HepG2 (cell line): ENCODE measurements around the gene KLF16. TPM values are rescaled to one million over a fixed set of nuclear protein-coding genes. Genes with fewer than 3 reads are reported as not detected.

ENCODE experiments used
- ATAC-seq: fragments of 200-7000 bp; cut with Tn5 transposase; 3 replicates; pipeline ENCODE4 v1.9.1; 2020; ENCODE audit warnings: mild to moderate bottlenecking, moderate library complexity
- BruUV-seq: library from RNA; stranded (reverse); fragments of 400-500 nt; replicated peaks from 2 replicates; lab custom pipeline; 2021; lab: Mats Ljungman, UMichigan
- CTCF ChIA-PET: fragments of 300-600 bp; formaldehyde crosslinking; extraction: SDS; loops from one replicate; lab custom pipeline; 2021; ENCODE audit warnings: low total read pairs, inconsistent platforms, low intra/inter-chr PET ratio; lab: Yijun Ruan, JAX
- POLR2A ChIA-PET: fragments of 350-600 bp; sonication (Branson Sonifier 250); formaldehyde crosslinking; loops from one replicate; lab custom pipeline; 2020; ENCODE audit warnings: antibody characterized with exemption, inconsistent platforms; lab: Yijun Ruan, JAX
- DNase-seq: peaks from one replicate; pipeline ENCODE4 v3.0.0-alpha.2; 2015; ENCODE audit warnings: low spot score
- FAIRE-seq: peaks from 3 replicates; lab custom pipeline; 2011; peaks lifted over from hg19 to GRCh38; lab: Jason Lieb, UNC
- H2AFZ ChIP-seq: one replicate; pipeline ENCODE4 v1.6.1; 2011; ENCODE audit warnings: low read length, inconsistent platforms
- H3K27ac ChIP-seq: fragments of 300-600 bp; 3 replicates; pipeline ENCODE4 v1.8.0; 2011; ENCODE audit warnings: mixed run types, mild to moderate bottlenecking, mixed read lengths, low read length, inconsistent platforms; ENCODE audit not compliant: insufficient read depth; ENCODE audit errors: extremely low read length
- H3K27me3 ChIP-seq, 2 experiments: fragments of 200-600 bp in 1 of 2; 2 replicates in 1 of 2; 3 replicates in 1 of 2; pipeline versions ENCODE4 v1.6.0 to v1.8.0; 2011; ENCODE audit warnings: low read length in 2 of 2, mild to moderate bottlenecking in 2 of 2, moderate library complexity in 2 of 2, inconsistent platforms in 1 of 2; ENCODE audit not compliant: insufficient read depth in 2 of 2, control insufficient read depth in 1 of 2
- H3K36me3 ChIP-seq, 2 experiments: fragments of 200-600 bp in 1 of 2; replicated peaks in 1 of 2; 2 replicates in 1 of 2; 3 replicates in 1 of 2; pipeline versions ENCODE4 v1.5.1 to v1.8.0; 2011; ENCODE audit warnings: low read length in 2 of 2, inconsistent platforms in 1 of 2; ENCODE audit not compliant: insufficient read depth in 2 of 2, control insufficient read depth in 1 of 2
- H3K4me1 ChIP-seq: 2 replicates; pipeline ENCODE4 v1.5.1; 2012; ENCODE audit warnings: low read length, inconsistent platforms; ENCODE audit not compliant: insufficient read depth
- H3K4me2 ChIP-seq: 2 replicates; pipeline ENCODE4 v1.6.0; 2011; ENCODE audit warnings: low read depth, low read length, inconsistent platforms
- H3K4me3 ChIP-seq, 3 experiments: fragments of 200-600 bp in 1 of 3; sonication (generic), shearing (Covaris generic) in 1 of 3; replicated peaks in 1 of 3; 2 replicates each; pipeline ENCODE4 v1.5.1; 2011 to 2016; ENCODE audit warnings: low read length in 3 of 3, inconsistent platforms in 2 of 3, low read depth in 2 of 3, mild to moderate bottlenecking in 2 of 3, control low read depth in 1 of 3, mixed read lengths in 1 of 3; ENCODE audit not compliant: insufficient read depth in 1 of 3
- H3K79me2 ChIP-seq: one replicate; pipeline ENCODE4 v1.6.1; 2011; ENCODE audit warnings: low read length, inconsistent platforms; ENCODE audit not compliant: insufficient read depth
- H3K9ac ChIP-seq: 2 replicates; pipeline ENCODE4 v1.6.0; 2011; ENCODE audit warnings: mild to moderate bottlenecking, low read depth, low read length, inconsistent platforms; ENCODE audit not compliant: insufficient read depth
- H3K9me3 ChIP-seq: 2 replicates; pipeline ENCODE4 v1.5.1; 2012; ENCODE audit warnings: mild to moderate bottlenecking, low read length
- H4K20me1 ChIP-seq: 2 replicates; pipeline ENCODE4 v1.6.0; 2011; ENCODE audit warnings: inconsistent platforms, mild to moderate bottlenecking, low read length, moderate library complexity; ENCODE audit not compliant: insufficient read depth
- HOXA7 ChIP-seq: sonication (generic); formaldehyde crosslinking; IDR thresholded peaks from 2 replicates; pipeline ENCODE4 v1.8.1; 2022; ENCODE audit warnings: mild to moderate bottlenecking, missing genetic modification reagents, moderate library complexity
- NAIF1 ChIP-seq: sonication (generic); formaldehyde crosslinking; IDR thresholded peaks from 2 replicates; pipeline ENCODE4 v1.5.0; 2020; ENCODE audit warnings: mild to moderate bottlenecking, missing genetic modification reagents, borderline replicate concordance
- PATZ1 ChIP-seq: sonication (generic); formaldehyde crosslinking; IDR thresholded peaks from 2 replicates; pipeline ENCODE4 v1.4.0; 2020; ENCODE audit warnings: missing genetic modification reagents
- TP53 ChIP-seq: sonication (generic); formaldehyde crosslinking; conservative IDR thresholded peaks from 2 replicates; pipeline ENCODE4 v1.4.0; 2020; ENCODE audit warnings: missing genetic modification reagents
- ZBTB14 ChIP-seq: sonication (generic); formaldehyde crosslinking; IDR thresholded peaks from 2 replicates; pipeline ENCODE4 v1.4.0; 2020; ENCODE audit warnings: missing genetic modification reagents
- ZEB1 ChIP-seq: IDR thresholded peaks from 2 replicates; pipeline ENCODE4 v1.6.1; 2012; ENCODE audit warnings: mild to moderate bottlenecking, low read depth, inconsistent platforms; ENCODE audit not compliant: insufficient replicate concordance
- ZFX ChIP-seq: sonication (generic); formaldehyde crosslinking; IDR thresholded peaks from 2 replicates; pipeline ENCODE4 v1.4.0; 2020; ENCODE audit warnings: mild to moderate bottlenecking, low read depth, missing genetic modification reagents, moderate library complexity
- ZHX1 ChIP-seq: sonication (generic); formaldehyde crosslinking; IDR thresholded peaks from 2 replicates; pipeline ENCODE4 v1.8.1; 2022; ENCODE audit warnings: low read depth, mild to moderate bottlenecking, missing genetic modification reagents
- ZNF468 ChIP-seq: sonication (generic); formaldehyde crosslinking; IDR thresholded peaks from 2 replicates; pipeline ENCODE4 v1.8.0; 2022; ENCODE audit warnings: mild to moderate bottlenecking, moderate library complexity, missing genetic modification reagents
- ZNF580 ChIP-seq: IDR thresholded peaks from 2 replicates; pipeline ENCODE4 v1.6.1; 2016; ENCODE audit warnings: low read depth, borderline replicate concordance
- ZNF713 ChIP-seq: sonication (generic); formaldehyde crosslinking; IDR thresholded peaks from 2 replicates; pipeline ENCODE4 v1.4.0; 2020; ENCODE audit warnings: mild to moderate bottlenecking, missing genetic modification reagents
- ZNF770 ChIP-seq: sonication (generic); formaldehyde crosslinking; IDR thresholded peaks from 2 replicates; pipeline ENCODE4 v1.5.0; 2020; ENCODE audit warnings: mild to moderate bottlenecking, missing genetic modification reagents
- ZNF83 ChIP-seq: sonication (generic); formaldehyde crosslinking; IDR thresholded peaks from 2 replicates; pipeline ENCODE4 v1.4.0; 2020; ENCODE audit warnings: missing genetic modification reagents, mild to moderate bottlenecking, borderline replicate concordance
- ZSCAN9 ChIP-seq: IDR thresholded peaks from 2 replicates; pipeline ENCODE4 v1.6.1; 2016; ENCODE audit warnings: borderline replicate concordance
- WGBS: methylation state at CpG from one replicate; pipeline ENCODE4 v1.1.6; 2017; ENCODE audit warnings: low lambda C conversion rate; 5-methylcytosine and 5-hydroxymethylcytosine counted together
- in situ Hi-C: cut with HindIII; loops from 2 replicates; pipeline ENCODE4 v1.10.0; 2017; ENCODE audit warnings: low pct_unique_long_range_greater_than_20kb; ENCODE audit not compliant: extremely low pct_ligation_motif_present
- intact Hi-C: fragments of 100-400 bp; cut with micrococcal nuclease; formaldehyde crosslinking; loops from one replicate; pipeline ENCODE4 v1.10.0; 2022; ENCODE audit not compliant: unreplicated experiment
- polyA plus RNA-seq, 8 experiments: library from polyadenylated mRNA; depleted of rRNA in 3 of 8; stranded (reverse) in 7 of 8; unstranded in 1 of 8; fragments of >200 nt; fragmentation: Illumina TruSeq in 4 of 8; extraction: Trizol in 4 of 8; gene quantifications; 2 replicates each; pipeline versions ENCODE4 v1.2.1 to v1.2.3, GENCODE V29; 2011 to 2016; ENCODE audit warnings: low read depth in 4 of 8, missing spikeins in 1 of 8, mixed read lengths in 1 of 8; ENCODE audit not compliant: insufficient read depth in 1 of 8
- total RNA-seq, 5 experiments: library from RNA; depleted of rRNA; stranded (reverse); fragments of >200 nt; fragmentation: Illumina TruSeq; extraction: Trizol; gene quantifications; 2 replicates each; pipeline ENCODE4 v1.2.3, GENCODE V29; 2016; ENCODE audit warnings: low read depth in 1 of 5

Gene KLF16
- total and polyA plus RNA-seq, 2 of the 13 experiments (the other 11 are each of a cell fraction or from before 2014, with no cell fraction given), result 3.5 to 6.7 TPM

GRCh38 chr19:1867349-1867724 lies 4.0 kb upstream of the KLF16 start (continued):
- TF ChIP-seq ZNF770 (peak; percentile 94), ZEB1 (no peak), ZFX (CRISPR knock-in tag) (peak; percentile 2; the same call in 1 of the 2 replicates), ZNF713 (CRISPR knock-in tag) (no peak), ZBTB14 (CRISPR knock-in tag) (no peak), NAIF1 (peak; percentile 37; the same call in 1 of the 2 replicates), ZSCAN9 (CRISPR knock-in tag) (no peak)
- TF ChIP-seq, all 625 proteins: peak for 14

GRCh38 chr19:1866693-1867348 lies 3.4 kb upstream of the KLF16 start:
- no TSS peak for BruUV-seq
- intact Hi-C loops, result loop anchor here (1.0 kb wide), 1 partner anchor 15 kb away; no protein-coding TSS in a partner anchor
- POLR2A ChIA-PET, result interaction anchor here (1.3 to 1.7 kb wide), 3 partner anchors 8 to 26 kb away, joined by 5 read pairs; partner anchors contain the start of gene ABHD17A
- in situ Hi-C loops, result no loop called here
- no peak overlapping the region for H3K4me3 ChIP-seq
- ATAC-seq, result no peak
- peaks cover 10% of the 10 kb centered on the region for H3K79me2 ChIP-seq
- no peaks in the 10 kb centered on the region; a peak in 1 of 5 replicates for H3K27me3 ChIP-seq
- no peak overlapping the region for H2AFZ ChIP-seq
- H3K9ac ChIP-seq, result no peak overlapping the region
- 43% methylated on average over 8 of the region's 8 CpGs for WGBS
- CTCF ChIA-PET, result no interaction called here
- H3K4me1 ChIP-seq, result peaks cover 67% of the 10 kb centered on the region
- DNase-seq, result no peak
- H4K20me1 ChIP-seq, result no peaks in the 10 kb centered on the region; the same call in 1 of the 2 replicates
- H3K27ac ChIP-seq, result peak overlapping the region; percentile 61
- peak overlapping the region; percentile 59 for H3K4me2 ChIP-seq
- no peak for FAIRE-seq
- no peaks in the 10 kb centered on the region for H3K36me3 ChIP-seq
- no peaks in the 10 kb centered on the region for H3K9me3 ChIP-seq
- TF ChIP-seq ZNF468 (CRISPR knock-in tag) (no peak), ZNF83 (no peak), PATZ1 (peak; percentile 37; the same call in 1 of the 2 replicates), TP53 (no peak), HOXA7 (CRISPR knock-in tag) (no peak), ZNF580 (CRISPR knock-in tag) (no peak), ZHX1 (CRISPR knock-in tag) (no peak)
